ENCODE data around the gene TTLL5.

Gene TTLL5

DNA sequence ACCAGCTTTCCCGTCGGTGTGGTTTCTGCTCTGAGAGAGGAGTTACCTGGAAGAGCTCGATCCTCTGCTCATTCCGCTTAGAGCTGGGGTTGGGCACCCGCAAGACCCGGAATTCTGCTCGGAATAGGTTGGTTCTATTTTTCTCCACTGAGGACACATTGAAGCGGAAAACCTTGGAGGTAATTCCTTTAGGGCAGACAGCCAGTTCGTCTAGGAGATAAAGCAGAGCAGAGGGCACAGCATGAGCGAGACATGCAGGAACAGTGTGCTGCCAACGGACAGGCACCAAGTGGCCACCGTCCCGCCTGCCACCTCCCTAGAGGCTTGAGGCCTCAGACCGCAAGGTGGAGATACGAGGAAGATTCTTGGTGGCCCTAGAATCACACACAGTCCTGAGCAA is 310.5 kb downstream of the TTLL5 start:
- DNase-seq: no peak

- DNase-seq: no peak
Measured at GRCh38 chr14:75972801-75973421, 311.9 kb downstream of the TTLL5 start.

- no peak for DNase-seq
Measured at GRCh38 chr14:75976826-75977581, 316.0 kb downstream of the TTLL5 start.

DNA sequence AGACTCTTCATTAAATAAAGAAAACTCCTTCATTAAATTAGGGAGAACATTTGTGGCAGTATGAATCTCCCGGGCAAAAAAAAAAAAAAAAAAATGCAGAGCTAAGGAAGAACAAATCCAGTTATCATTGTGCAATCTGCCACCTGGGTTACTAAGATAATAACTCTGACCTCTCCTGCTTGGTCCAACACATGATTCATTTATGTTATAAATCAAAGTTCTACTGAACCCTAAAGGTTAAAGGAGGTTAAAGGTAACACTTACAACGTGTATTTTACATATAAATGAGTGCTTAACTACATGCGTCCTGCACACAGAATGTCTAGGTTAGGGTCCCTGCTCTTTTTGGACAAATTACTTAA is 316.5 kb downstream of the TTLL5 start:
- no peak for DNase-seq

DNA sequence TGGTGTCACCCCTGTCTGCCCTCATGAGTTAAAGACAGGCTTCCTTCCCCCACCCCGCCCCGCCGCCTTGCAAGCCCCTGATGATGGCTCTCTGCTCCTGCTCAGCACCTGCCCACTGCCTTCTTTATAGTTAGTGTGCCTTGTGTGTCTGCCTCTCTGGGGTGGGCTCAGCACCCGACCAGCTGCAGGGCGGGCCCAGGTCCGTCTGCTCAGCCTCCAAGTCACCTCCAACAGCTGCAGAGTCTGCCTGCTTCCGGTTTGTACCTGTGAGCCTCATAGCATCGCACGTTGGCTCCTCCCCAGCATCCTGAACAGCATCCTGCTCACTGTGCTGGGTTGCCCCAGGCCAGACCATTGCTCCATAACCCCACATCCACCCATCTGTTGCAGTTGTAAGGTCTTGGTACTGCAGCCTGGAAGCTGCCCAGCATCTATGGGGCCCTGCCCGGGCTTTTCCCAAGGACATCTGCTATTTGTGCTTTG is 317.2 kb downstream of the TTLL5 start:
- no peak for DNase-seq

DNA sequence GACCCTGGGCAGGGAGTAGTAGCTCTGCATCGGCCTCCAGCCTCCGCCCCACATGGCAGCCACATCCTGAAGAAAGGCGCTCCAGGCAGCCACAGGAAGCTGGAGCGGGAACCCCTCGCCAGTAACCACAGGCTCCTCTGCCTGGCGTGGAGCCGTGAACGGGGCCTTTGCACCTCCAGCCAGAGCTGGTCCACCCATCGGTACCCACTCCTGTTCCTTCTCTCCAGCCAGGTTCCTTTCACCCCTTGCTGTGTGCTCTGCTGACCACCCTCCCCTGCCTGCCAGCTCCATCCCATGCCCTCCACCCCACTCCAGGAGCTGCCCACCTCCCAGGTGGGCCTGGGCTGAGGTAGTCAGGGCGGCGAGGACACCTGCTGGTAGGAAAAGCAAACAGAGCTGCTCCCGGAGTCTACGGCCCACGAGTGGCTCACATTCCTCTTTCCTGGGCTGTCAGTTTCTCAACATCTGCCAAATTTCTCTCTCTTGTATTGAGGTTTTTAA is 318.1 kb downstream of the TTLL5 start:
- peak; percentile 9 for DNase-seq

DNA sequence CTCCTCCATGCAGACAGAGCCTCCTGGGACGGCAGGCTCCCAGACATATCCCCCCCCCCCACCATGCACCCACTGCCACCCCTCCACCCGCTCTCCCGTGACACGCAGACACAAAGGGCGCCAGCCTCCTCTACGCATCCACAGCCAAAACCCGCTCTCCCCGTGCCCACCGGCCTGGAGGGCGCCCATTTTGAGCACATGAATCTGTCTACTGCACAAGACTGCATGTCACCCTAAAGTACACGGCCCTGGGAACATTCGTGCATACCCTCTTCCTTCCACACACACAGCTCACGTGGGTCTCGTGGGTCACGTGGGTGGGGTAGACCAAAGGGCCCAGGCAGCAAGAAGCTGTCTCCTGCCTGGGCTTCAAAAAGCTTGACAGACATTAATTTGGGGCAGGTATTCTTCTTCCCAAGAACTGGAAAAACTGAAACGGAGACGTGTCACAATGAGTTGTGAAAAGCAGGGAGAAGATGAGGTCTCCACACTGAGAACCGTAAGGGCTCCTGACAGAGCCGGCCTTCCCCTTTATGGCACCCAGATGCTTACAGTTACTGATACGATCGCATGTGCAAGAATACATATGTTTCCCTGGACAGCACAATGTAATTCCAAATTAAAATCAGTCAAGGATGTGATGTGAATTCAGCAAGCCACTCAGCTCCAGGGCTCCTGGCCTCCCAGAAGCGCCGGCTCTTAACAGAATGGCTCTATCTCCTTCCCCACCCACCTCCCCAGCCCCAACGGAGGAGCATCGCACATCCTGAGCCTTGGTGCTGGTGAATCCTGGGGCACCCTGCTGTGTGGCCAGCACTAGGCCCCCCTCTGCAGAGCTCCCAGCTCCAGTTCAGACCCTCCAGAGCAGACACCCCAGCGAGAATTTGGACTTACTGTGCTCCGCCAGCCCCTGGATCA is 318.9 kb downstream of the TTLL5 start:
- no peak for DNase-seq

- no peak for DNase-seq
Measured at GRCh38 chr14:75980856-75981255, 319.8 kb downstream of the TTLL5 start.

DNA sequence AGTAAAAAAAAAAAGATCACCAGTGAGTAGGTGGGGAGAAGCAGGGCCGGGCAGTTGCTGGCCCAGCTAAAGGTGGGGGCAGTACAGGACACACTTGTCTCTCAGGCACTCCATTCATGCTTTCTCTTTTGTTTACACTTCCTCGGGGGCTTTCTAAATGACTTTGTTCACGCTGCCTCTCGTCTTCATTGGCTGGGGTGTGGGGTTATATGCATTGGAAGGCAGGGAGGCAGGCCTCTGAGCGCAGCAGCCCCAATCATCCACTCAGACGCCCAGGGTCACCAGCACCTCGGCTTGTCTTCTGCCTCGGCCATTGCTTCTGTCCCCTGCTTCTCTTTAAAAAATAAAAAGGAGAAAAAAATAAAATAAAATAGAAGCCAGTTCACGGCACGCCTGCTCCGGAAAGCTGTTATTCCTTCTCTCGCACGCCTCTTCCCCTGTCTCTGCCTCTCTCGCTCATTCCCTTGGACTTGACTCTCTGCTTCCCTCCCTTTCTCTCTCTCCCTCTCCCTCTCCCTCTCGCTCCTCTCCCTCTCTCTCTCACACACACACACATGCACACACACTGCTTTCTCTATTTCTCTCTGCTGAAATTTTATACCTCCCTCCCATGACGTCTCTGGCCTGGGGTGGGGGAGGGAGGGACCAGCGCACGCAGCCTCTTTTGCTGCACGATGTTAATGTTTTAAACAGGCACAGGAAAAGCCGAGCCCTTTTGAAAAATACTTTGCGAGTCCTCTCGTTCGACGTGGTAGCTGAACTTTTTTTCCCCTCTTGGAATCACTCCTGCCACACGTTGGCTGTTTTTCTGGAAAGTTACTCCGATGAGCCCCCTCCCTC is 320.6 kb downstream of the TTLL5 start, which contains the start of gene TGFB3:
Gene TGFB3, minus strand, starts transcription at position 570 of the 840 bp plus-strand sequence. CDS start 1,102 bp downstream, outside the sequence.
- DNase-seq: peak; percentile 39

DNA sequence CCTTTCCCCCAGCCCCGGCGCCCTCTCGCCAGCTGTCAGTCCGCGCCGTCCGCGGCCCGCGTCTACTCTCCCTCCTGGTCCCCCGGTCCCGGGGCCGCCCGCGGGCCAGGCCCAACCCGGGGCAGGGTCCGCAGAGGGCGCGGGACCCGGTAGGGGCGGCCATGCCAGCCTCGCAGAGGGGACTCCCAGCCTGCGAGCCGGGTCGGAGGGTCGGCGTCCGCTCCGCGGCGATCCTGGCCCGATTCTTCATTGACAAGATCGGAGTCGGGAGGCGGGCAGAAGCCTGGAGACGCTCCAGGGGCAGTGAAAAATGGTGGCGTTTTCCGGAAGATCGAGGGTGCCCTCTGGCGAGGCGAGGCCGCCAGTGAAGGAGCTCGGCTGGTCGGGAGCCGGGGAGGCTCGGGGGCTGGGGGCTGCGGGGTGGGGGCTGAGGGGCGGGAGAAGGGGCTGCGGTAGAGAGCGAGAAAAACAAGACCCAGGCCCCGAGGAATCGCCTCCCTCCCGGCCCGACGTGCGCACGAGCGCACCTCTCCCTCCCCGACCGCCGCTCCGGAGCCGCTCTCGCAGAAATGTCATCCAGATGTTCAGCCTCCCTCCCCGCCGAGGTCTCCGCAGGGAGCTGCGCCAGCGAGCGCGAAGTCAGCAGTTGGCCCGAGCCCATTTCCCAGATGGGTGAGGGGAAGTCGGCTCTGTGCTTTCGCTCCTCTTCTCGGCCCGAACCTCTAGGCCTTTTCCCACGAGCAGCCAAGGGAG is 321.4 kb downstream of the TTLL5 start:
- peak; percentile 65 for DNase-seq

- DNase-seq: no peak
Measured at GRCh38 chr14:75983019-75983358, 321.9 kb downstream of the TTLL5 start.

- no peak for DNase-seq
Measured at GRCh38 chr14:75984674-75985073, 323.6 kb downstream of the TTLL5 start.

GRCh38 chr14:75985618-75986438 is 324.8 kb downstream of the TTLL5 start, which contains the start of gene IFT43:
Gene IFT43, plus strand, starts transcription at chr14:75985763. Its CDS starts 24 bp downstream, at chr14:75985787.
- peak; percentile 82 for DNase-seq

GRCh38 chr14:75986439-75986765 is 325.4 kb downstream of the TTLL5 start:
- no peak for DNase-seq

DNA sequence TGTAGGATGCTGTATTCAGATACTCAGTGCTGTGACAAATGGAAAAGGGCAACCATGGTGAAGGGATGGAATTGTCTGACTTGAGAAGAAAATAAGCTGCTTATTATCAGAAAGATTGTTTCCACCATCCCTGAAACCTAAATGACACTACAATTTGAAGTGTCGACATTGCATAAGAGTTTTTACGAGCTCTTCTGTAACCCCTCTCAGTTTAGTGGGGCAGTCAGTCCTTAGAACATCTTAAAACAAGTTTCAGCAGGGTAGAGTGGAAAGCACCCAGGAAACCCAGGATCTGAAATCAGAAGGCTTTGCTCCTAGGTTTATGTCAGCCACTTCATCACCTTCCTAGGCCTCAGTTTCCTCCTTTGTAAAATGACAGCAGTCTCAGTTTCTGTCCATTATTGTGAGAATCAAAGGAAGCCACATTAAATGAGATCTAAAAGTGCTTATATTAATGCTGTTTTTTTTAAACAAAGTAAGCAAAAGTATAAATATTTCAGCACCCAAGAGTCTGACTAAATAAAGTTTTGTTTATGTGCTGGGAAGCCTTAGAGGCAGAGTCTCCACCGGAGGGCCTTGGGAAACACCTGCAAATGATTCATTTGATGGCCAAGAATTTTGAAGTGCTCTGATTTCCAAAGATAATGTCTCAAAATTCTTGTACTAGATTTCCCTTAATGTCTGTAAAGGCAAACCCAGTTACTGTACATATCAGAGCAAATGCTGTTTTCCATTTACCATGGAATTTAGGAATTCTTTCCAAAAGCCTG is 326.3 kb downstream of the TTLL5 start:
- DNase-seq: no peak

GRCh38 chr14:75989134-75989533 is 328.1 kb downstream of the TTLL5 start:
- no peak for DNase-seq

- no peak for DNase-seq
Measured at GRCh38 chr14:75990297-75990696, 329.3 kb downstream of the TTLL5 start.

- DNase-seq: no peak
Measured at GRCh38 chr14:75991753-75992152, 330.7 kb downstream of the TTLL5 start.

DNA sequence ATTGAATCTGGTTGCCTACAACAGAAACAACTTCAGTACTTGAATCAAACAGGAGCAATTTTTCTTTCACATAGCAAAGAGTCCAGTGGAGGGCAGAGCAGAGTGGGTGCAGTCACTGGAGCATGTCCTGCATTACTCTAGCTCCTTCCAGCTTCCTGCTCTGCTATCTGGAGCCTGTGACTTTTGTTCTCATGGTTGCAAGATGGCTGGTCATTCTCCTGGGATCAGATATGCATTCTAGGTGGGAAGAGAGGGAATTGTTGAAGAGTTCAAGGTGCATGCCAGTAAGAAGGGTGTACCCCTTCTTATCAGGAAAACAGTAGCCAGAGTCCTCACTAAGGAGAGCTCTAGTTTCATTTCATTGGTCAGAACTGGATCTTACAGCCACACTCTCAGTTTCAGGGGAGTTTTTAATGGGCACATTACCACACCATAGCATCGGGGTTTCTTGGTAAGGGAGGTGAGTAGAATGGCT is 332.6 kb downstream of the TTLL5 start:
- no peak for DNase-seq
